NCI-H226 (cell line): ENCODE data around the gene ATMIN.

Experiments used
- DNase-seq: peaks from one replicate; pipeline ENCODE4 v3.0.0-alpha.2; 2015

Gene ATMIN

DNA sequence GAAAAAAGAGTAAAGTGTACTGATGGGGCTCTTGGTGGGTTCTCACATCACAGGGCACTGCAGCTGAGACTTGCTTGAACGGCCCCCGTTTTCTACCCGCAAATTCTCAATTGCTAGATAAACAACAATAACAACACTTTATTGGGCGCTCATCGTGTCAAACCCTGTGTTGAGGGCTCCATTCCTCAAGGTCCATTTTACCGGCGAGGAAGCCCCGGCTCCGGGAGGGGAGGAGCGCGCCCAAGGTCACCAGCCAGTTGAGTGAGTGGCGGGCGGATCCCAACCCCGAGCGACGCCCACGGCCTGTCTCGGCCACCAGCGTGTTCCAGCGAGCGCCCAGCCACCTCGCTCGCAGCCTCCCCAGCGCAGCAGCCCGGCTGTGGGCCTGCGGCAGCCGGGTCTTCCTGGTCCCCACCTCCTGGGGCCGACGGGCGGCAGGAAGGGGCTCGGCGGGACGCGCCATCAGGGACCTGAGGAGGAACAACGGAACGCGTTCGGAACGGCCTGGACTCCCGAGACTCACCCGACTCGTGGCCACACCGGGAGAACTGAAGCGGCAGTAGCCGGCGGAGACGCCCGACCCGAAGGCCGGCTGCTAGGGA is 29.3 kb upstream of the ATMIN start:
- peak; percentile 22 for DNase-seq

DNA sequence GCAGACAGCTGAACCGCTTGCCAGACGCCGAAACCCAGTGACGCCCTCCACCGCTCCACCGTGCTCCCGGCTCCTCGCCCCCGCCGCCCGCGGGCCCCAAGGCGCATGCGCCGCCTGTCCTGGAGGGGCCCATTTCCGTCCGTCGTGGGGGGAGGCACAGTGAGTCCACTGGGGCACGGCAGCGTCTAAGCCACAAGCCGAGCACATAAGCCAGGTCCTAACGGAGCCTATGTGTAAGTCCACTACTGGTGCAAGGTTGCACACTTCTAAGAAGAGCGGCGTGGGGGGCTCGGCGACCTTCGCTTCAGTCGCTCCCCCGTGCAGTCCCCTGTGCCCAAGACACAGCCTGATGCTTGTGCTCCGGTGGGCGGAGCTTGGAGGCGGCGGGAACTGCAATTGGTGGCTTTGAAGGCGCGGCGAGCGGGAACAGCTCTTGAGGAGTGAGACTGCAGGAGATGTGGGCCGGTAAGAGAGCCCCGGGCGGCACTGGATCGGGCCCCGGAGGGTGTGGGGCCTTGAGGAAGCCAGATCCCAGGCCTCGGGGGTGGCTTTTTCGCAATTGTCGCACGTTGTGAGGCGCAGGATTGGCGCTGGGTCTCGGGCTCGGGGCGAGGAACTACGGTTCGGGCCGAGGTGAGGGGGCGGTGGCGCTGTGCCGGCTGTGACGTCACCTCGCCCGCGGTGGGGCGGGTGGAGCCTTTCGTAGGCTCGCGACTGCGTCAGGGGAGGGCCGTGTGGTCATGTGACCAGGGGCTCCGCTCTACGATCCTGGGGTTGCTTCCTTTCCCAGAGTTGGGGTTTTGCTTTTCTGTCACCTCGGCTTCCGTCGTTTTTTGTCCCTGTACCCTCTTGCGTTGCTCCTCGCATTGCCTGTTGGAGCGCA is 28.6 kb upstream of the ATMIN start, which contains the start of the genes CENPN and CMC2:
CENPN (plus strand) TSS at position 402 of the 883 bp plus-strand sequence. CDS start 4,726 bp downstream, outside the sequence.
CMC2 (minus strand) TSS at position 73 of the 883 bp plus-strand sequence. CDS start 9,491 bp downstream, outside the sequence.
- DNase-seq: peak; percentile 97

DNA sequence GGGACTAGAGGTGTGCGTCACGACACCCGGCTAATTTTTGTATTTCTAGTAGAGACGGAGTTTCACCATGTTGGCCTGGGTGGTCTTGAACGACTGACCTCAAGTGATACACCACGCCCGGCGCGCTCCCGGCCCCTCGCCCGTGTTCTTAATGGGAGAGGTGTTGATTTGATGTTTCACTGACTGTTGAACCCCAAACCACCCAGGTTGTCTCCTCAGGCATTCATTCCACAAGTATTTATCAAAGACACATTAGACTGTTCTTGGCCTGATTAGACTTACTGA is 27.2 kb upstream of the ATMIN start:
- DNase-seq: no peak

DNA sequence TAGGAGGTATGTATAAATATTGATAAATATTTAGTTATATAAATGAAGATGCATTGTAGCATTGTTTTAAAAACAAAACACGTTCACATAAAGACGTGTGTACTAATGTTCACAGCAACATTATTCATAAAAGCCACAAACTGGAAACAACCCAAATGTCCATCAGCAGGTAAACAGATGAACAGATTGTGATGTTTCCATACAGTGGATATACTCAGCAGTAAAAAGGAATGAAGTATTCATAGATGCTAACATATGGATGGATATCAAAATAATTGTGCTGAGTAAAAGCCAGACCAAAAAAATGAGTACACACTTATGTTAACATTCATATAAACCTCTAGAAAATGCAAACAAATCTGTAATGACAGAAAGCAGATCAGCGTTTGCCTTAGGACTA is 22.7 kb upstream of the ATMIN start:
- no peak for DNase-seq

DNA sequence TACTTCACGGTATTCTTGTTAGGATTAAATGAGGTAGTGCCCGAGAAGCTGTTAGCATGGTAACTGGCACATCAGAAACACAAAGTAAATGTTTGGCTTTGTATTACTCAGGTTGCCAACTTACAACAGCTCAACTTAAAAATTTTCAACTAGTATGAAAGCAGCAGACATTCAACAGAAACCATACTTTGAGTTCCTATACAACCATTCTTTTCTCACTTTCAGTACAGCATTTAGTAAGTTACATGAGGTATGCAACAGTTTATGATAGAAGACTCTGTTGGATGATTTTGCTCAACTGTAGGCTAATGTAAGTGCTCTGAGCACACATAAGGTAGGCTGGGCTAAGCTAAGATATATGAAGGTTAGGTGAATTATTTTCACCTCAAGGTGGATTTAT is 21.0 kb upstream of the ATMIN start:
- no peak for DNase-seq

DNA sequence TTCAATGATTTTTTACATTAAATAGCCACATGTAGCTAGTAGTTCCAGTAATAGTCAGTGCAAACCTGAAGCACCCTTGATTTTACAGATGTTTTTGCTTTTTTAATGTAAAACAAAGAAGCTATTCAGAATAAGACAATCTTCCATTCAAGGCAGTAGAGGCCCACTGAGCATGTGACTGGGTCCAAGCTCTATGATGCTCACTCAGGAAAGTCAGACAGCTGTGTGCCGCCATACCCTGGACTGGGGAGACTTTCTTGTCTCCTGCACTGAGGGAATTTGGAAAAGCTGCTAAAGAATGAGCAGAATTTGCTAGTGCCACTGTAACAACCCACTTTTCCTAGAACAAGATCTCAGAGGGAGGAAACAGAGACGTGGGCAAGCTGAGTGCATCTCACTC is 17.1 kb upstream of the ATMIN start:
- no peak for DNase-seq

DNA sequence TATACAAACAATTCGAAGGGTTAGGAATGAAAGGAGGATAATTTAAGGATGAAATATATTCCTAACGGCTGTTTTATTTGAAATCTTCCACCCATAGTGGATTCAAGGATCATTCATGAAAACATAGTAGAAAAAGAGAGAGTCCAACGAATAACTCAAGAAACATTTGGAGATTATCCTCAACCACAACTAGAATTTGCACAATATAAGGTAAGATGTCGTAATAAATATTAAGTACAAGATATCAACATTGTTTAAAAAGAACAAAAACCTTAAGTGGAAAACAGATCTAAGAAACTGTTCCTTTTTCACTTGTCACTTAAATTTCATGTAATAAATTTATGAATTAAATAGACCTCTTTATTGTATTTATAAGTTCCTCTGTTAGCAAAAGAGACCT is 9.2 kb upstream of the ATMIN start:
- no peak for DNase-seq

DNA sequence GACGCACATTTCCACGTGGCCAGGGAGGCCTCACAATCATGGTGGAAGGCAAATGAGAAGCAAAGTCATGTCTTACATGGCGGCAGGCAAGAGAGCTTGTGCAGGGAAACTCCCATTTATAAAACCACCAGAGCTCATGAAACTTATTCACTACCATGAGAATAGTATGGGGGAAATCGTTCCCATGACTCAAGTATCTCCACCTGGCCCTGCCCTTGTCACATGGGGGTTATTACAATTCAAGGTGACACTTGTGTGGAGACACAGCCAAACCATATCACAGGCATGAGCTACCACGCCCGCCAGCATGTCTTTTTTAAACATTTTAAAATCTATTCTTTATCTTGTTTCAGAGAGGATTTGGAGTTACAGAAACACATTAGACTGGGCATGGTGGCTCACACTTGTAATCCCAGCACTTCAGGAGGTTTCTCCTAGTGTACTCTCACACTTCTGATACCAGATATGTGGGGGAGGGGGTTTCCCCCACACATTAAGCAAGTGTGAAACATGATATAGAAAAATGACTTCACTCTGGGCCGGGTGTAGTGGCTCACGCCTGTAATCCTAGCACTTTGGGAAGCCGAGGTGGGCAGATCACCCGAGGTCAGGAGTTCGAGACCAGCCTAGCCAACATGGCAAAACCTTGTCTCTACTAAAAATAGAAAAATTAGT is 5.6 kb upstream of the ATMIN start:
- DNase-seq: no peak

DNA sequence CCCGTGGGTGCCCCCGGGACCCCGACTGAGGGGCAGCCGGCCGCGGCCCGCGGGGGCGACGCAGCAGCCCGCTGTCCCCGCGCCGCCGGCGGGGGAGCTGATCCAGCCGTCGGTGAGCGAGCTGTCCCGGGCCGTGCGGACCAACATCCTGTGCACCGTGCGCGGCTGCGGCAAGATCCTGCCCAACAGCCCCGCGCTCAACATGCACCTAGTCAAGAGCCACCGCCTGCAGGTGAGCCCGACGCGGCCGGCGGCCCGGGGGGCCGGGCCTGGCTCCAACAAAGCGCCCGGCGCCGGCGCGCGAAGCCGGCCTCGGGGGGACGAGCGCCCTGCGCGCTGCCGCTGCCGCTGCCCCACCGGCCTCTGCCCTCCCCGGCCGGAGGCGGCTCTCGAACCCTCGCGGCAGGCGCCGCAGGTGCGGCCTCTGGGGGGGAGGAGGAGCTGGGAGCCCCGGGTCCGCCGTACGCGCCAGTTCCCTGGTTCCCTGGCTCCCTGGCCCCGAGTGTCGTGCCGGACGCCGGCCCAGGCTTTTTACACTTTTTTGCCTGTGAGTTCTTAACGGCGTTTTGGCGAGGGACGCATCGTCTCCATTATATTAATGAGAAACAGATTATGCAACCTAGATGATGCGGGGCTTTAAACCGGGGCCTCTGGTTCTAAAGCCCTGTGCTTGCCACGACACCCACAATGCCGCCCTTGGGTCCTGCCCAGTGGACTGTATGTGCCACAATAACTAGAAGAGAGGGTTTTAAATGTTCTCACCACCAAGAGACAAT is 521 bp downstream of the ATMIN start:
- DNase-seq: peak; percentile 13

DNA sequence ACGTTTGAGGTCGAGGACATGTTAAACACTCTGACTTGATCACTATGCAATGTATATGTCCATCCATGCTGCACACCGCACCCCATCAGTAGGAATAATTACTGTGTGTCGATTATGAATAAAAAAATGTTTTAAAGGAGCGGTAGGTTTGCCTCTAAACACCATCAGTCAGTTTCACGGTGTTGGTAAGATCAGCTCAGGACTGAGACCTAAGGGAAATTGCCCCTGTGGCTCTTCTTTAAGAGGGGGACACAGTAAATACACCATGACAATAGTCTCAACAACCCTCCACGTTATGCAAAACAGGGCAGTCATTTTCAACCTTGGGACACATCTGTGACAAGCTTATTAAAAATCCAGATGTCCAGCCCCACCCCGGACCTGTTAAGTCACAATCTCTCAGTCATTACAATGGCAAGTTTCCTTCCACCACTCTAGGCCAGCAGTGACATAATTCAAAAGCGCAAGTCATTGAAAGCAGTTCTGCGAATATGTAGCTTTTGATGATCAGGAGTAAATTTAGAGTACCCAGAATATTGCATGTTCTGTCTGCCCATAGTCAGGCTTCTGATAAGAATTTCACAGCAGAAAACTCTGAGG is 1.2 kb downstream of the ATMIN start:
- no peak for DNase-seq

DNA sequence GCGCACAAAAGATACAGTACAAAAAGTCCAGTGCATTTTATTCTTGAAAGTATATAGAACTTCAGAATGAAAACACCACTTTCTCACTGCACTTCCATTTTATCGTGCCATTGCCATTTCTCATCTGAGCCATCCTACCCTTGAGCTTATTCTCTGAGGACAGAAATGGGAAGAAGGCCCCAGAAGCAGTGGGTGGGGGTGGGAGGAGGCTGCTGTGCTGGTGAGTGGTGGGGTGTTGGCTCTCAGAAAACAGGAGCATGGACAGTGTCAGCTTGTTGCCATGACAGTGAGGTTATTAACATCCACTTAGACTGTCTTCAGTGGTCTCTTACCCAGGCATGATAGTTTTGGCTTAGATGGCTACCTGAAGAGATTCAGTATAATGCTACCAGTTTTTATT is 4.5 kb downstream of the ATMIN start:
- no peak for DNase-seq

DNA sequence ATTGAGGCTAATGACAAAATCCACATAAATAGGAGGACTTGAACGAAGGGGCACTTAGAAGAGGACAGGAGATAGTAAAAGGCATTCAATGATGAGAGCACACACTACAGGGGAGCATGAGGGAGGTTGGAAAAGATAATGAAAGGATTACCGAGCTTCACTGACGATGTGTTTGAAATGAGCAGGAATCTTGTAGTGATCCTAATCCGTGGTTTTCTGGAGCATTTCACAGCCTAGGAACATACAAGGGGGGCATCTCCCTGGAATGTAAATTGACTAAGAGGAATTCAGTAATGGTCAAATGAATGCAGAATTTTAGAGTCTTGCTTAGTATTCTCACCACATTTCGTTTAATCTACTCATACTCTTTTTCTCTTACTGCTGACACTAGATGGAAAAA is 5.2 kb downstream of the ATMIN start:
- DNase-seq: no peak

DNA sequence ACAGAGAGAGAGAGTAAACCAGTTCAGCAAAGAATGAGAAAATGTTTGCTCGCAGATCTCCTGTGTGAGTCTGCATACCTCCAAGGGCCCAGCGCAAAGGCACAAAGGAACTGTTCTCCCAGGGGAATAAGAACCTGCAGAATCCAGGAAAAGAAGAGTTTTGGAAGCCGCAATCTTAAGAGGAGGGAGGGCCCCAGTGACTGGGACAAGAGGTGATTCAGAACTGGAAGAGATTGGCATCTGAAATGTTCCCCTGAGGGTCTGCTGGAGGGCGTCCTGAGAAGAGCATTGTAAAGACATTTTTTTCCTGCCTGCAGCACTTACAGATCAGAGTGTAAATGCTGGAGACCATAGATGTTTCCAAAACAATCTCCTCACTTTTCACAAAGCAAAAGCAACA is 6.1 kb downstream of the ATMIN start:
- no peak for DNase-seq

DNA sequence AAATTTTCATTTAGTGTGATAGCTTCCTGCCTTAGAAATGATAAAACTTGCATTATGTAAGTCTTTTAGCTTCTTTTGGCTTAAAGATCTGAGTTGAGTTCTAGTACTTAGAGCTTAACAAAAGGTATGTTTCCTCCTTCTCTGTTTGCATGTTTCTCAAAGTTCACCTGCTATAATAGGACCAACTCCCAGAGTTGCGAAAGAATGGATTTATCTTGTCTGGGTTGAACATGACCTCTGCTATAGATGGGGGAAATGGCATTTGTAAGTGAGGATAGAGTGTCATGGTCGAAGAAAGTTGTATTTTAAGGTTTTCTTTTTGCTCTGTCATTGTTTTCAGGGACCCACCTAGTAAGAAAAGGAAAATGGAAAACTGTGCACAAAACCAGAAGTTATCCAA is 7.2 kb downstream of the ATMIN start:
- DNase-seq: no peak

DNA sequence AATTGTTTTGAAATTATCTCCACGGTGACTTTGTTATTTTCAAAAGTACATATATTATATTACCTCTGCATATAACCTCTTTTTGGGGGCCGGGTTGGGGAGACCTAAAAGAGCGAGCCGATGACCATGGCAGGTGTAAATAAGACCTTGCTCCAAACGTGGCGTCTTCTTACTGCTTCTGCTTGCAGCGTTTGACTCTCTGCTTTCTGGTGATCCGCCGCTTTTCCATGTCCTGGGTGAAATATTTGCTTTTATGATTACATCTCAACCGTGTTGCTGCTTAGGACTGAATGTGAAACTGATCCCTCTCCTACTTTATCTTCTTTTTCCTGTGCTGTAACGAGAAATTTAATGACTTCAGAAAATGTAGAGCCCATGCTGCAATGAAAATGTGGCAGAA is 18.1 kb downstream of the ATMIN start:
- no peak for DNase-seq

DNA sequence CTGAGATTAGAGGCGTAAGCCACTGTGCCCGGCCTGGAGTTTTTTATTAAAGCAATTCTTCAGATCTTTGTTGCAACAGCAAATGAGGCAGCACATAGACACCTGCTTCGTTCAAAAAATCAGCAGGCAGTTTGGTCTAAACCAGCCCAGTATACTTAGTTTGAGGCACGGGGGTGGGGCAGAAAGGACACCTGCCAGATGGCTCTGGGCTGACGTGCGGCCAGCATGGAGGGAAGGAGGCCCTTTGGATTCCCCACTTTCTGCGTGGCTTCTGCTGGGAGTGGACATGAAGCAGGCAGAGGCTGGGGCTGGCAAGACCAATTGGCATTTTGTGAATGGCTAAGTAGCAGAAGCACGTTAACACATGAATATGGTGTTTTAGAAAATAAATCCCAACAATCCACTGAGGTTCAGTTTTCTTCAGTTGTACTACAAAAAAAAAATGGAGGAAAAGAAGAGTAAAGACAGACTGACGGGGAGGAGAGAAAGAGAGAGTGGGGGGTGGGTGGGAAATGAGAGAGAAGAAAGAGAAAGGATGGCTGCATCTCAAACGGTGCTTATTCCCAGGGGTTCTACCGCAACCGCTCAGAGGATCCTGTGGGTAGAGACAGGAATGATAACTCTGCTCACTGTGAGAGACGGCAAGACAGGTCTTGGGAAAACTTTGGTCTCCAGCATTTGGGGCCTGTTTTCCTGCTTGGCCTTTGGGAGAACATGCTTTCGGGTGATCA is 25.1 kb downstream of the ATMIN start:
- no peak for DNase-seq

DNA sequence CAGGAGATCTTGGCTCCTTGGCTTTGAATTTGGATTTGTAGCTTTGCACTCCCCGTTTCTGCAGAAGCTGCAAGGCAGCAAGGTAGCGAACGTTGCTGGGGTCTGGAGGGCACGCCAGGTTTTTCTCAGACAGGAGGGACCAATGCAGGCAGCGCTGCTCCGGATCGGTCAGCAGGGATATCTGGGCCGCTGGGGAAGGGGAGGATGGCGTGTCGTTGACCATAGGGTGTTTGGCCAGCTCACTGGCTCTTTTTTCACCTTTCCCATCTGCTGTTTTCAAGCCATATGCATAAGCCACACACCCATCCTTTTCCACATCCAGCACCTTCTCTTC is 25.6 kb downstream of the ATMIN start:
- no peak for DNase-seq

DNA sequence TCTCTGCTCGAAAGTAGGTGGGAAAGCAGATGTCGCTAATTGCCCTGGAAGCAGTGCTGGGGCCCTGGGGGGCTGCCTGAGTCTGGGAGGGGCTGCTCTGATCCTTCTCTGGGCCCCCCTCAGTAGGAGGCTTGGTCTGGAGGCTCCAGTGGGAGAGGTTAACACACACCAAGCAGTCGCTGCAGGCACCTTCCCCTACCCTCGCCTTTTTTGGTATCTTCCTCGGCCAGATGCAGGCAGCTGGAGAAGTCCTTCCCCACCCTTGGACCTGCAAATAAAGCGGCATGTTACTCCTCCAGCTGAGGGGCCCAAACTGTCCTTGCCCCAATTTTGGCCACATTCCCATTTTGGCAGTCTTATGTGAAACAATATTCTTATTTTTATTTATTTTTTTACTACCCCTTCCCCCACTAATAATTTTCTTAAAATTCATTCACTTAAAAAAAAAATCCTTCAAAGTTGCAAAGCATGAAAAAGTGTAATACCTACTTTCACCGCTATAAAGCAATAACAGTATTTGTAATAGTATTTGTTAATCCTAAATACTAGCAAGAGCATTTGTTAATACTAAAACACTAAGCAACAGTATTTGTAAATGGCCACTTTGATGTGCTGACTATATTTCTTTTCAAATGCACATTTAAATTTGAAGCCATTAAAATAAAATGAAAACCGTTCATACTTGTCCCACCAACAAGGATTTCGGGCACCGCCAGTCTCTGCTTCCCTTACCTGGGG is 26.4 kb downstream of the ATMIN start:
- DNase-seq: no peak

DNA sequence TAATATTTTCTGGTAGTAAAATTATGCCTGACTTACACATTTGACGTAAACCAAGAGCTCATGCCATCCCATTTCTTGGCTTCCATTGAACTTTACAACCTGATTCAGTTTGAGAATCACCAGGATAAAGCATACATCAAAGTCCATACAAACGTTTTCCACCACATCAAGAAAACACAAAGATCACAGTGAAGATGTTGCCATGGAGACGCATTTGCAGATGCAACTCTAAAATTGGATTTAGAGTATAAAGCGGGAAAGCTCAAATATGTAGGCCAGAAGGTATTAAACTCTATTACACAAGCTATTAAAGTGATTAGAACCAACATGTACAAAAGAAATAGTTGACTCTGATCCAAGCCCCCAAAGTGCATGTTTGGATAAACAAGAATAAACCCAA is 31.0 kb downstream of the ATMIN start:
- no peak for DNase-seq

DNA sequence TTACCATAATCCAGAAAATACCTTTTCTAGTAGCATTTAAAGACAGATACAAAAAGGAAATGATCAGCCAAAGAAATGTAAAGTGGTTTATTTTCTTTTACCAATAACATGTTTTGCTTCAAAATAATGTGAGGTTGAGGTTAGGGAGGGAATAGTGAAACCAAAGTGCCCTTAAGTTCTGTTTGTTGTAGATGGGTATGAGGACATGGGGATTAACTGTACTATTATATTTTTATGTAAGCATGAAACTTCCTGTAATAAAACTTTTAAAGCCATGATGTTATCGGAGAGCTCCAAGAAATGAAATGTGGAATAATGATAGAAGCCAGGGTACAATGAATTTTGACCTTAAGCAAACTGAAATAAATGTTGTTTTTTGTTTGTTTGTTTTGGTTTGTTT is 31.5 kb downstream of the ATMIN start:
- DNase-seq: no peak

DNA sequence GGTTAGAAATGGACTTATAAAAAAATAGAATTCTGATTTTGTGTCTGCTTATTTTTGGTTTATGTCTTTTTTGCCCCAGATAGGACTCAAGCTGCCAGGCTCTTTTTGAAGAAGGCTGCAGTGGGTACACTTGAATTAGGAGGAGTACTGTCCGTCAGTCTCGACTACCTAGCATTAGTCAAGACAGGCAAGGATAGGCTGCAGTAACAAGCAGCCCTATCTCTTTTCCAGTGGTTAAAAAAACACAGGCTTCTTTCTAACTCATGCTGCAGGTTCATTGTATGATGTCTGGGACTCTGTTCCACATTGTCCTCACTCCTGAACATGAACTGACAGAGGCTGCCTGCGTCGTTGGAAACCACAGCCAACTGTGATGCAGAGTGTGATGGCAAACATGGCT is 33.4 kb downstream of the ATMIN start:
- DNase-seq: no peak

DNA sequence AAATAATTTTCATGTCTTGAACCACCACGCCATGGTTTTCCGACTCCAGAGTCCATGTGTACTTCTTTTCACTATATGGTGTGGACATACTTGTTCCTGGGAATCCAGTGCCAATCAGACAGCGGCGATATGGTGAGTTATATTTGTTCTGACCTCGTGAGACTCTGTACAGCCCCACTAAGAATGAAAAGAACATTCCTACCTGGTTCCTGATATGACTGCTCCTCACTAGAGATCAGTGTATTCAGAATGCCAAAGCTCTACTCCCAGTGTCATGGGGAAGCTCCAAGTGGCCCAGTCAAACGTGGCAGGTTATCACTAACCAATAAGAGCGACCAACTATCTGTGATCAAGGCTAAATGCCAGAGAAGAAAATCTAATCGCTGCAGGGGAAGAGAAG is 35.3 kb downstream of the ATMIN start:
- no peak for DNase-seq
